Muscle of leg (tissue), 11 donors: ENCODE results near the gene HADH. TPM values are rescaled to one million over a fixed set of nuclear protein-coding genes. Genes with fewer than 3 reads are reported as not detected.

Experiments
- DNase-seq: peaks from one replicate; pipeline ENCODE4 v3.0.0; 2013
- H3K27ac ChIP-seq: one replicate; pipeline ENCODE4 v1.5.1; 2013; ENCODE audit warnings: mild to moderate bottlenecking, low read length, control low read depth
- H3K27me3 ChIP-seq: one replicate; pipeline ENCODE4 v1.6.1; 2013; ENCODE audit warnings: low read length; ENCODE audit not compliant: control insufficient read depth, insufficient read depth
- H3K36me3 ChIP-seq: one replicate; pipeline ENCODE4 v1.6.1; 2013; ENCODE audit warnings: low read length; ENCODE audit not compliant: control insufficient read depth, insufficient read depth
- H3K4me1 ChIP-seq: one replicate; pipeline ENCODE4 v1.6.1; 2013; ENCODE audit warnings: low read length; ENCODE audit not compliant: control insufficient read depth, insufficient read depth
- H3K4me3 ChIP-seq: one replicate; pipeline ENCODE4 v1.5.1; 2013; ENCODE audit warnings: low read length, control low read depth
- H3K9me3 ChIP-seq: replicated peaks from 2 replicates; pipeline ENCODE4 v1.6.1; 2013; ENCODE audit warnings: low read depth, low read length; ENCODE audit not compliant: control insufficient read depth
- WGBS: methylation state at CpG from one replicate; pipeline ENCODE4 v1.1.5; 2013; ENCODE audit warnings: missing lambda C conversion rate; ENCODE audit not compliant: insufficient coverage; 5-methylcytosine and 5-hydroxymethylcytosine counted together
- polyA plus RNA-seq, 8 donors: library from polyadenylated mRNA; unstranded; fragments of 120-200 nt; gene quantifications; one replicate each; pipeline versions ENCODE4 v1.2.1 to v1.2.3, GENCODE V29; 2013; ENCODE audit warnings: inconsistent platforms in 1 of 8, low replicate concordance in 1 of 8; ENCODE audit not compliant: insufficient read length in 8 of 8, insufficient read depth in 1 of 8
- total RNA-seq: library from RNA; stranded (reverse); fragments of 120-200 nt; gene quantifications from one replicate; pipeline ENCODE4 v1.2.4, GENCODE V29; 2013

The HADH gene
- total and polyA plus RNA-seq, 9 donors: 27.3 to 121 (median 104) TPM

- no peak overlapping the region for H3K27ac ChIP-seq
- no peaks in the 10 kb centered on the region for H3K9me3 ChIP-seq
- no peak for DNase-seq
- H3K4me1 ChIP-seq: no peaks in the 10 kb centered on the region
- H3K4me3 ChIP-seq: no peak overlapping the region
- WGBS: 82% methylated on average over 5 of the region's 12 CpGs
- no peaks in the 10 kb centered on the region for H3K36me3 ChIP-seq
- H3K27me3 ChIP-seq: no peaks in the 10 kb centered on the region
These were observed 19.5 kb upstream of the HADH start for GRCh38 chr4:107970063-107970798.

GRCh38 chr4:107972605-107973004 is 17.1 kb upstream of the HADH start:
- Histone ChIP-seq H3K27ac (no peak overlapping the region), H3K36me3 (no peaks in the 10 kb centered on the region), H3K4me1 (no peaks in the 10 kb centered on the region), H3K27me3 (no peaks in the 10 kb centered on the region), H3K9me3 (no peaks in the 10 kb centered on the region), H3K4me3 (no peak overlapping the region)
- no peak for DNase-seq

- no peaks in the 10 kb centered on the region for H3K9me3 ChIP-seq
- no peaks in the 10 kb centered on the region for H3K4me1 ChIP-seq
- H3K4me3 ChIP-seq: no peak overlapping the region
- WGBS: 80% methylated on average over 2 of the region's 3 CpGs
- DNase-seq: no peak
- no peaks in the 10 kb centered on the region for H3K36me3 ChIP-seq
- H3K27me3 ChIP-seq: no peaks in the 10 kb centered on the region
- H3K27ac ChIP-seq: no peak overlapping the region
These were observed 15.2 kb upstream of the HADH start for GRCh38 chr4:107974523-107974922.

GRCh38 chr4:107977482-107977881 is 12.2 kb upstream of the HADH start:
- no peak overlapping the region for H3K27ac ChIP-seq
- DNase-seq: no peak
- H3K4me3 ChIP-seq: no peak overlapping the region
- H3K27me3 ChIP-seq: no peaks in the 10 kb centered on the region
- no peaks in the 10 kb centered on the region for H3K36me3 ChIP-seq
- H3K4me1 ChIP-seq: no peaks in the 10 kb centered on the region
- peaks cover 9% of the 10 kb centered on the region for H3K9me3 ChIP-seq
- WGBS: 100% methylated on average over 1 of the region's 4 CpGs

GRCh38 chr4:107977966-107978705 is 11.6 kb upstream of the HADH start:
- 80% methylated on average over 1 of the region's 3 CpGs for WGBS
- Histone ChIP-seq H3K4me1 (no peaks in the 10 kb centered on the region), H3K9me3 (peaks cover 9% of the 10 kb centered on the region), H3K36me3 (no peaks in the 10 kb centered on the region), H3K27me3 (no peaks in the 10 kb centered on the region), H3K27ac (no peak overlapping the region), H3K4me3 (no peak overlapping the region)
- no peak for DNase-seq

- Histone ChIP-seq H3K27me3 (no peaks in the 10 kb centered on the region), H3K9me3 (peaks cover 9% of the 10 kb centered on the region), H3K27ac (no peak overlapping the region), H3K4me3 (no peak overlapping the region), H3K4me1 (no peaks in the 10 kb centered on the region), H3K36me3 (no peaks in the 10 kb centered on the region)
- WGBS: 100% methylated on average over 1 of the region's 2 CpGs
- DNase-seq: no peak
These were observed 10.8 kb upstream of the HADH start for GRCh38 chr4:107978716-107979451.

GRCh38 chr4:107987916-107988762 is 1.6 kb upstream of the HADH start:
- no peaks in the 10 kb centered on the region for H3K27me3 ChIP-seq
- H3K4me3 ChIP-seq: no peak overlapping the region
- H3K9me3 ChIP-seq: no peaks in the 10 kb centered on the region
- H3K27ac ChIP-seq: no peak overlapping the region
- no peak for DNase-seq
- peaks cover 8% of the 10 kb centered on the region for H3K4me1 ChIP-seq
- H3K36me3 ChIP-seq: no peaks in the 10 kb centered on the region
- 89% methylated on average over 3 of the region's 10 CpGs for WGBS

- Histone ChIP-seq H3K4me1 (peaks cover 8% of the 10 kb centered on the region), H3K9me3 (no peaks in the 10 kb centered on the region), H3K36me3 (no peaks in the 10 kb centered on the region), H3K4me3 (no peak overlapping the region), H3K27ac (no peak overlapping the region), H3K27me3 (no peaks in the 10 kb centered on the region)
- no CpG with 5 or more reads among the region's 5 CpGs for WGBS
- no peak for DNase-seq
These were observed 990 bp upstream of the HADH start for GRCh38 chr4:107988763-107989035.

GRCh38 chr4:107989162-107989536 is 540 bp upstream of the HADH start:
- peak overlapping the region; percentile 84 for H3K4me3 ChIP-seq
- H3K9me3 ChIP-seq: no peaks in the 10 kb centered on the region
- peaks cover 8% of the 10 kb centered on the region for H3K4me1 ChIP-seq
- DNase-seq: no peak
- no peaks in the 10 kb centered on the region for H3K27me3 ChIP-seq
- no peaks in the 10 kb centered on the region for H3K36me3 ChIP-seq
- peak overlapping the region; percentile 84 for H3K27ac ChIP-seq
- 27% methylated on average over 4 of the region's 8 CpGs for WGBS
